A549 (cell line): Measurements from ENCODE around the gene EFS. TPM values are rescaled to one million over a fixed set of nuclear protein-coding genes. Genes with fewer than 3 reads are reported as not detected.

Experiments
- ATAC-seq, 2 experiments: fragments of 200-7000 bp in 1 of 2; fragments of >200 bp in 1 of 2; cut with Nextera tagmentation in 1 of 2; cut with Tn5 transposase in 1 of 2; 3 replicates each; pipeline versions ENCODE4 v1.8.0 to v1.9.1; 2018 to 2020; ENCODE audit warnings: mild to moderate bottlenecking in 1 of 2, moderate library complexity in 1 of 2
- CTCF ChIA-PET: fragments of 300-600 bp; sonication (Branson Sonifier 250); formaldehyde crosslinking; extraction: SDS; loops from one replicate; lab custom pipeline; 2021; ENCODE audit warnings: antibody characterized with exemption, inconsistent platforms; lab: Yijun Ruan, JAX
- POLR2A ChIA-PET: fragments of 350-600 bp; formaldehyde crosslinking; extraction: SDS; loops from one replicate; lab custom pipeline; 2021; ENCODE audit warnings: antibody characterized with exemption, inconsistent platforms; lab: Yijun Ruan, JAX
- DNase-seq, 2 experiments: peaks; one replicate each; pipeline versions ENCODE4 v3.0.0 to v3.0.0-alpha.2; 2011 to 2016; ENCODE audit warnings: low read depth in 1 of 2, low spot score in 1 of 2
- FAIRE-seq: peaks from 2 replicates; lab custom pipeline; 2011; peaks lifted over from hg19 to GRCh38; lab: Jason Lieb, UNC
- H3K27ac ChIP-seq, 2 experiments: fragments of >200 bp; sonication (Bioruptor Twin); formaldehyde crosslinking; 3 replicates each; pipeline ENCODE4 v1.5.1; 2016 to 2017
- H3K4me1 ChIP-seq: fragments of >200 bp; sonication (Bioruptor Twin); formaldehyde crosslinking; 3 replicates; pipeline ENCODE4 v1.6.1; 2016
- H3K4me2 ChIP-seq: fragments of >200 bp; sonication (Bioruptor Twin); formaldehyde crosslinking; 3 replicates; pipeline ENCODE4 v1.6.1; 2016
- H3K4me3 ChIP-seq: fragments of >200 bp; sonication (Bioruptor Twin); formaldehyde crosslinking; 3 replicates; pipeline ENCODE4 v1.5.1; 2016
- H3K9me3 ChIP-seq: fragments of >200 bp; sonication (Bioruptor Twin); formaldehyde crosslinking; 3 replicates; pipeline ENCODE4 v1.6.1; 2016
- BCL3 ChIP-seq: fragments of >200 bp; sonication (Bioruptor Twin); formaldehyde crosslinking; IDR thresholded peaks from 3 replicates; pipeline ENCODE4 v1.6.1; 2016
- CBX2 ChIP-seq: fragments of 200-600 bp; sonication (generic); IDR thresholded peaks from 2 replicates; pipeline ENCODE4 v1.6.1; 2016; ENCODE audit warnings: low read depth, mild to moderate bottlenecking, borderline replicate concordance
- CBX8 ChIP-seq: fragments of 200-600 bp; sonication (generic); IDR thresholded peaks from 2 replicates; pipeline ENCODE4 v1.6.1; 2016
- EHF ChIP-seq: fragments of 250-450 bp; sonication (Bioruptor Pico); IDR thresholded peaks from 2 replicates; pipeline ENCODE4 v1.5.0; 2020; ENCODE audit warnings: mild to moderate bottlenecking
- EHMT2 ChIP-seq: fragments of 200-600 bp; sonication (generic); IDR thresholded peaks from 2 replicates; pipeline ENCODE4 v1.6.1; 2016; ENCODE audit warnings: antibody characterized with exemption, low read depth, mild to moderate bottlenecking, moderate library complexity
- EP300 ChIP-seq, 2 experiments: fragments of >200 bp; sonication (Bioruptor Twin); formaldehyde crosslinking; IDR thresholded peaks; 2 replicates in 1 of 2; 3 replicates in 1 of 2; pipeline ENCODE4 v1.6.1; 2016 to 2017
- ESRRA ChIP-seq: fragments of 150-350 bp; IDR thresholded peaks from 2 replicates; pipeline ENCODE4 v1.6.1; 2014; ENCODE audit warnings: mild to moderate bottlenecking, low read length, borderline replicate concordance
- FOXS1 ChIP-seq: fragments of 250-450 bp; sonication (Bioruptor Pico); IDR thresholded peaks from 2 replicates; pipeline ENCODE4 v1.5.0; 2020; ENCODE audit warnings: mild to moderate bottlenecking, moderate library complexity
- HDAC2 ChIP-seq: fragments of 200-600 bp; sonication (generic); IDR thresholded peaks from 2 replicates; pipeline ENCODE4 v1.6.1; 2016
- HEYL ChIP-seq: fragments of 250-450 bp; sonication (Bioruptor Pico); IDR thresholded peaks from 2 replicates; pipeline ENCODE4 v1.8.0; 2021; ENCODE audit warnings: mild to moderate bottlenecking, moderate library complexity
- HOXA7 ChIP-seq: fragments of 250-450 bp; sonication (Bioruptor Pico); IDR thresholded peaks from 2 replicates; pipeline ENCODE4 v1.5.0; 2020; ENCODE audit warnings: mild to moderate bottlenecking, moderate library complexity
- HOXB5 ChIP-seq: fragments of 250-450 bp; sonication (Bioruptor Pico); IDR thresholded peaks from 2 replicates; pipeline ENCODE4 v1.5.0; 2020; ENCODE audit warnings: mild to moderate bottlenecking, moderate library complexity
- JUNB ChIP-seq: fragments of >200 bp; sonication (Bioruptor Twin); formaldehyde crosslinking; IDR thresholded peaks from 2 replicates; pipeline ENCODE4 v1.6.1; 2016
- KDM1A ChIP-seq: fragments of 200-600 bp; sonication (generic); IDR thresholded peaks from 2 replicates; pipeline ENCODE4 v1.6.1; 2016; ENCODE audit warnings: low read depth, mild to moderate bottlenecking
- KDM5A ChIP-seq: fragments of 200-600 bp; sonication (generic); IDR thresholded peaks from 2 replicates; pipeline ENCODE4 v1.6.1; 2016; ENCODE audit warnings: antibody characterized with exemption, mild to moderate bottlenecking
- NPAS2 ChIP-seq: fragments of 250-450 bp; sonication (Bioruptor Pico); IDR thresholded peaks from 2 replicates; pipeline ENCODE4 v1.8.0; 2022; ENCODE audit warnings: mild to moderate bottlenecking, moderate library complexity, borderline replicate concordance
- POLR2A ChIP-seq: IDR thresholded peaks from 2 replicates; pipeline ENCODE4 v1.6.1; 2012; ENCODE audit warnings: mild to moderate bottlenecking, low read length
- POLR2AphosphoS2 ChIP-seq: conservative IDR thresholded peaks from 2 replicates; pipeline ENCODE4 v1.6.1; 2012; ENCODE audit warnings: low read length, improper control_type of control experiment, inconsistent platforms
- RCOR1 ChIP-seq: fragments of 150-350 bp; IDR thresholded peaks from 2 replicates; pipeline ENCODE4 v1.6.1; 2014; ENCODE audit warnings: antibody characterized with exemption, low read length, low read depth
- REST ChIP-seq: fragments of 200-600 bp; sonication (generic); IDR thresholded peaks from 2 replicates; pipeline ENCODE4 v1.6.1; 2016; ENCODE audit warnings: antibody characterized with exemption, mild to moderate bottlenecking, moderate library complexity
- SREBF2 ChIP-seq: fragments of 450-650 bp; IDR thresholded peaks from 2 replicates; pipeline ENCODE4 v1.6.1; 2014; ENCODE audit warnings: mild to moderate bottlenecking, moderate library complexity
- TP53 ChIP-seq: fragments of 250-450 bp; sonication (Bioruptor Pico); IDR thresholded peaks from 2 replicates; pipeline ENCODE4 v1.5.0; 2021; ENCODE audit warnings: mild to moderate bottlenecking, moderate library complexity
- ZC3H11A ChIP-seq: fragments of 450-650 bp; IDR thresholded peaks from 2 replicates; pipeline ENCODE4 v1.6.1; 2014; ENCODE audit warnings: antibody characterized with exemption, mild to moderate bottlenecking
- WGBS: methylation state at CpG from one replicate; pipeline ENCODE4 v1.1.6; 2017; ENCODE audit errors: missing lambda C conversion rate; 5-methylcytosine and 5-hydroxymethylcytosine counted together
- polyA plus RNA-seq, 4 experiments: library from polyadenylated mRNA; depleted of rRNA in 3 of 4; stranded (reverse); fragments of >200 nt; fragmentation: RNase III in 1 of 4; extraction: RNeasy Plus Mini Kit Qiagen cat#74134 plus additional on column Dnase treatment in 1 of 4; gene quantifications; 2 replicates in 3 of 4; 3 replicates in 1 of 4; pipeline ENCODE4 v1.2.3, GENCODE V29; 2011 to 2017
- TF ChIP-seq, protein P1 (sequence below): fragments of 250-450 bp; sonication (Bioruptor Pico); IDR thresholded peaks from 2 replicates; pipeline ENCODE4 v1.5.0; 2021; ENCODE audit warnings: mild to moderate bottlenecking, moderate library complexity, borderline replicate concordance

Gene EFS
- polyA plus RNA-seq, 2 of the 4 experiments (the other 2 are of a cell fraction): not detected

DNA sequence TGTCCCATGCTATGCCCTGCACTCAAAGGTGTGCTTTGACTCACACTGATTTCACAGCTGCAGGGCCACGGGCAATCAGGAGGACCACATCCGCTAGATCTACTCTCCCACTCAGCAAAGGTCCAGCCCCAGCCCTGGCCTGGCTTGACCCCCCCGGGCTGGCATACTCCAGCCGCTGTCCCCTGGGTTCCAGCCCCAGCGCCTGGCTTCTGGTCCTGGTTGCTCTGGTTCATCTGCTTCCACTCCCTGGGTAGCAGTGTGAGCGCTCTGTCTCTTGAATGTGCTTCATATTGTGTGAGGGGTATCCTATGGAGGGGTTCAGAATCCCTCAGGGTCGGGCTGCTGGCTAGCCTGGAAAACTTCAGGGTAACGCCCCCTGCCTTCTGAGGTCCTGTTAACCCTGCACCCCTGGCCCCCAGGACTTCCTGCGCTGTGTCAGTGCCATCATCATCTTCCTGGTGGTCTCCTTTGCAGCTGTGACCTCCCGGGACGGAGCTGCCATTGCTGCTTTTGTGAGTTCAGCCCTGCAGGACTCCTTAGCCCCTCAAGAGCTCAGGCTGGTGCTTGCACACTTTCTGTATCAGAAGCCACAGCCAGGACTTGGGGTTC is 13.7 kb upstream of the EFS start:
- no peak for DNase-seq
- WGBS: 46% methylated on average over 11 of the region's 11 CpGs
- CTCF ChIA-PET: interaction anchor here (1.4 to 11.1 kb wide), 16 partner anchors 11 to 259 kb away, joined by 3 to 186 read pairs (median 20); partner anchors contain the start of genes MYH7, PABPN1 and SLC22A17
- ATAC-seq: no peak
- H3K27ac ChIP-seq: no peak overlapping the region
- no peak overlapping the region for H3K4me2 ChIP-seq
- no peak for FAIRE-seq
- no peak overlapping the region for H3K4me3 ChIP-seq
- H3K9me3 ChIP-seq: no peaks in the 10 kb centered on the region
- POLR2A ChIA-PET: no interaction called here
- no peaks in the 10 kb centered on the region for H3K4me1 ChIP-seq
- TF ChIP-seq NPAS2 (CRISPR knock-in tag): no peak
- no peak for TF ChIP-seq KDM5A
- TF ChIP-seq HEYL: no peak
- TF ChIP-seq ESRRA: no peak
- no peak for TF ChIP-seq EHMT2
- TF ChIP-seq HDAC2: no peak
- no peak for TF ChIP-seq EP300 (IDR thresholded peaks at IDR 0.05)
- TF ChIP-seq ZC3H11A: no peak
- TF ChIP-seq RCOR1: no peak
- TF ChIP-seq KDM1A: no peak

DNA sequence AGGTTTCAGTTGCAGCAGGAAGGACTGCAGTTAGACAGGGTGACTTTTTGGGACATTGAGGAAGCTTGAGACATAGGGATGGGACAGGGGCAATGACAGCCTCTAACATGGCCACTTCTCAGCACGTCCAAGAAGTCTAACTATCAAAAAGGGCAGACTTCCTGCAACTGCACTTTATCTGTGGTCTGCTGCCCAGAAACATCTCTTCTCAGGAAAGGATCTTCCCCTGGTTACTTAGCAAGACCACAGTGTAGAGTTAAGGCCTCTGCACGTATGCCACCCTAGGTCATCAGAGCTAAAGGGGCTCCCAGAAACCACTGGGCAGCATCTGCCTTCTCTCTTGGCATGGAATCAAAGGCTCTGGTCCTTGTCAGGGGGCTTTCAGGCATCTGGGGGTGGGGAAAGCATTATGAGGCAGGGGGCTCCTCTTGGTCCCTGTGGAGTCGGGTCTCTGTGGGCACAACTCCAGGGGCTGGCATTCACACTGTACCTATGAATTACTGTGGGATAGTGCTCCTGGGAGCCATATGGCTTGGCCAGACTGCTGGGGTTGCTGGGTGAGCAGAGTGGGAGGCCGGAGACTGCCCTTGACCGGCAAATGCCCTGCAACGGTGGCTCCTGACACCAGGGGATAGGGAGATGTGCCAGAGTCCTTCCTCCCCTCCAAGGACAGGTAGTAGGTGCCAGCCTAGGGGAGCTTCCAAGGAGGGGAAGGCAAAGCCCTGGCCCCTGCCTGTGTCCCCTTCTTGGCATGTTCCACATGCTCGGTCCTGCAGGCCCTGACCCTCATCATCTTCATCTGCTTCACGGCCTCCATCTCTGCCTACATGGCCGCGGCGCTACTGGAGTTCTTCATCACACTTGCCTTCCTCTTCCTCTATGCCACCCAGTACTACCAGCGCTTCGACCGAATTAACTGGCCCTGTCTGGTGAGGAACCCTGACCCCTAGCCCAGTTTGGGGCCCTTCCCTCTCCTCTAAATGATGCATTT is 12.9 kb upstream of the EFS start:
- ChIA-PET POLR2A (no interaction called here), CTCF (interaction anchor here (0.8 to 11.1 kb wide), 10 partner anchors 8 to 112 kb away, joined by 3 to 186 read pairs (median 14); partner anchors contain the start of gene MYH7)
- DNase-seq: no peak
- H3K4me1 ChIP-seq: no peaks in the 10 kb centered on the region
- TF ChIP-seq SREBF2 (no peak), POLR2A (no peak), EHF (CRISPR knock-in tag) (no peak), CBX8 (no peak), KDM1A (no peak), TP53 (CRISPR knock-in tag) (no peak), FOXS1 (no peak), REST (no peak), POLR2AphosphoS2 (no peak), CBX2 (no peak), BCL3 (no peak), HOXA7 (CRISPR knock-in tag) (no peak), JUNB (no peak), HOXB5 (no peak)
- TF ChIP-seq, protein P1, sequence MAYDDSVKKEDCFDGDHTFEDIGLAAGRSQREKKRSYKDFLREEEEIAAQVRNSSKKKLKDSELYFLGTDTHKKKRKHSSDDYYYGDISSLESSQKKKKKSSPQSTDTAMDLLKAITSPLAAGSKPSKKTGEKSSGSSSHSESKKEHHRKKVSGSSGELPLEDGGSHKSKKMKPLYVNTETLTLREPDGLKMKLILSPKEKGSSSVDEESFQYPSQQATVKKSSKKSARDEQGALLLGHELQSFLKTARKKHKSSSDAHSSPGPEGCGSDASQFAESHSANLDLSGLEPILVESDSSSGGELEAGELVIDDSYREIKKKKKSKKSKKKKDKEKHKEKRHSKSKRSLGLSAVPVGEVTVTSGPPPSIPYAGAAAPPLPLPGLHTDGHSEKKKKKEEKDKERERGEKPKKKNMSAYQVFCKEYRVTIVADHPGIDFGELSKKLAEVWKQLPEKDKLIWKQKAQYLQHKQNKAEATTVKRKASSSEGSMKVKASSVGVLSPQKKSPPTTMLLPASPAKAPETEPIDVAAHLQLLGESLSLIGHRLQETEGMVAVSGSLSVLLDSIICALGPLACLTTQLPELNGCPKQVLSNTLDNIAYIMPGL (CRISPR knock-in tag): no peak
- WGBS: 58% methylated on average over 12 of the region's 14 CpGs
- FAIRE-seq: no peak
- H3K4me2 ChIP-seq: no peak overlapping the region
- H3K27ac ChIP-seq: no peak overlapping the region
- ATAC-seq: no peak
- H3K9me3 ChIP-seq: no peaks in the 10 kb centered on the region
- no peak overlapping the region for H3K4me3 ChIP-seq
